PC-9 (cell line): ENCODE results near the gene MCRIP1. TPM values are rescaled to one million over a fixed set of nuclear protein-coding genes. Genes with fewer than 3 reads are reported as not detected.

ENCODE experiments used
- BruUV-seq: library from RNA; stranded (reverse); fragments of 400-500 nt; replicated peaks from 2 replicates; lab custom pipeline; 2021; lab: Mats Ljungman, UMichigan
- CTCF ChIA-PET: fragments of 300-600 bp; sonication (Branson Sonifier 250); formaldehyde crosslinking; loops from one replicate; lab custom pipeline; 2022; ENCODE audit warnings: antibody characterized with exemption; lab: Charles Lee
- POLR2A ChIA-PET: fragments of 300-600 bp; sonication (Branson Sonifier 250); formaldehyde crosslinking; loops from one replicate; lab custom pipeline; 2022; ENCODE audit warnings: antibody characterized with exemption; ENCODE audit not compliant: unreplicated experiment; lab: Charles Lee
- DNase-seq, 2 experiments: peaks; one replicate each; pipeline versions ENCODE4 v3.0.0 to v3.0.0-alpha.2; 2015 to 2022; ENCODE audit warnings: mixed read lengths in 1 of 2
- H2AFZ ChIP-seq: fragments of 200-600 bp; sonication (generic); 2 replicates; pipeline ENCODE4 v1.8.1; 2017; ENCODE audit warnings: antibody characterized with exemption
- H3F3A ChIP-seq: fragments of 200-600 bp; sonication (generic); 2 replicates; pipeline ENCODE4 v1.8.1; 2017; ENCODE audit warnings: antibody characterized with exemption, mild to moderate bottlenecking, low read depth; ENCODE audit not compliant: insufficient read depth
- H3K27ac ChIP-seq: fragments of 200-600 bp; sonication (generic); 2 replicates; pipeline ENCODE4 v1.6.1; 2016; ENCODE audit warnings: mixed run types
- H3K27me3 ChIP-seq: fragments of 200-600 bp; sonication (generic); 2 replicates; pipeline ENCODE4 v1.6.1; 2016; ENCODE audit warnings: low read depth, mixed run types; ENCODE audit not compliant: insufficient read depth
- H3K36me3 ChIP-seq: fragments of 200-600 bp; sonication (generic); 2 replicates; pipeline ENCODE4 v1.6.1; 2016; ENCODE audit warnings: low read depth, mixed run types
- H3K4me1 ChIP-seq: fragments of 200-600 bp; sonication (generic); replicated peaks from 2 replicates; pipeline ENCODE4 v1.6.1; 2016; ENCODE audit warnings: mixed run types; ENCODE audit not compliant: insufficient read depth
- H3K4me2 ChIP-seq: fragments of 200-600 bp; sonication (generic); 2 replicates; pipeline ENCODE4 v1.6.1; 2017; ENCODE audit warnings: mixed run types
- H3K4me3 ChIP-seq: fragments of 200-600 bp; sonication (generic); 2 replicates; pipeline ENCODE4 v1.6.1; 2016; ENCODE audit warnings: mixed run types
- H3K79me2 ChIP-seq: fragments of 200-600 bp; sonication (generic); 2 replicates; pipeline ENCODE4 v1.6.1; 2017; ENCODE audit warnings: low read depth, mixed run types
- H3K9me2 ChIP-seq: fragments of 200-600 bp; sonication (generic); 2 replicates; pipeline ENCODE4 v1.8.1; 2017; ENCODE audit warnings: mild to moderate bottlenecking; ENCODE audit not compliant: insufficient read depth
- H3K9me3 ChIP-seq: fragments of 200-600 bp; sonication (generic); 2 replicates; pipeline ENCODE4 v1.8.1; 2016; ENCODE audit warnings: low read depth; ENCODE audit not compliant: insufficient read depth
- H4K20me1 ChIP-seq: fragments of 200-600 bp; sonication (generic); 2 replicates; pipeline ENCODE4 v1.8.1; 2017; ENCODE audit not compliant: insufficient read depth
- CTCF ChIP-seq: fragments of 200-600 bp; sonication (generic); conservative IDR thresholded peaks from 2 replicates; pipeline ENCODE4 v1.6.1; 2017; ENCODE audit warnings: mixed run types, antibody characterized with exemption, mild to moderate bottlenecking, moderate library complexity
- EZH2 ChIP-seq: fragments of 200-600 bp; sonication (generic); IDR thresholded peaks from 2 replicates; pipeline ENCODE4 v1.8.0; 2017; ENCODE audit warnings: antibody characterized with exemption, low read depth
- intact Hi-C: fragments of 100-400 bp; cut with micrococcal nuclease; formaldehyde crosslinking; loops from one replicate; pipeline ENCODE4 v1.10.0; 2022; ENCODE audit not compliant: unreplicated experiment
- total RNA-seq: library from RNA; stranded (reverse); gene quantifications from 2 replicates; pipeline ENCODE4 v1.2.3, GENCODE V29; 2021

MCRIP1 gene
- total RNA-seq, 1 experiment from 2014 or later, result 53.8 TPM

- H3K36me3 ChIP-seq, result no peaks in the 10 kb centered on the region
- no peak overlapping the region for H3K27ac ChIP-seq
- H3K4me2 ChIP-seq, result no peak overlapping the region
- H3K4me3 ChIP-seq, result no peak overlapping the region
- no TSS peak for BruUV-seq
- DNase-seq, result no peak
- H3K9me3 ChIP-seq, result no peaks in the 10 kb centered on the region
- H3K4me1 ChIP-seq, result no peaks in the 10 kb centered on the region
- no peak overlapping the region for H2AFZ ChIP-seq
- CTCF ChIA-PET, result no interaction called here
- H3K27me3 ChIP-seq, result 0 out of 2 replicates have a peak, but pooled peaks cover 2% of the 10 kb centered on the region
- H3F3A ChIP-seq, result no peaks in the 10 kb centered on the region
- POLR2A ChIA-PET, result no interaction called here
- no peaks in the 10 kb centered on the region for H3K79me2 ChIP-seq
- TF ChIP-seq CTCF (no peak), EZH2 (no peak)
- H4K20me1 ChIP-seq, result no peaks in the 10 kb centered on the region
- no peaks in the 10 kb centered on the region for H3K9me2 ChIP-seq
- intact Hi-C loops, result no loop called here
Observed at GRCh38 chr17:81813861-81814683, 19.0 kb downstream of the MCRIP1 start.

GRCh38 chr17:81813371-81813684 lies 19.8 kb downstream of the MCRIP1 start:
- no peaks in the 10 kb centered on the region for H3F3A ChIP-seq
- no peak overlapping the region for H3K4me3 ChIP-seq
- ChIA-PET CTCF (no interaction called here), POLR2A (interaction anchor here (0.5 kb wide), 1 partner anchor 293 kb away, joined by 4 read pairs; no protein-coding TSS in a partner anchor)
- H3K27ac ChIP-seq, result no peak overlapping the region
- no peaks in the 10 kb centered on the region for H3K4me1 ChIP-seq
- no TSS peak for BruUV-seq
- H3K9me3 ChIP-seq, result no peaks in the 10 kb centered on the region
- H3K4me2 ChIP-seq, result no peak overlapping the region
- DNase-seq, result no peak
- intact Hi-C loops, result no loop called here
- no peaks in the 10 kb centered on the region for H4K20me1 ChIP-seq
- TF ChIP-seq EZH2 (no peak), CTCF (no peak)
- H2AFZ ChIP-seq, result no peak overlapping the region
- no peaks in the 10 kb centered on the region for H3K36me3 ChIP-seq
- no peaks in the 10 kb centered on the region for H3K79me2 ChIP-seq
- H3K27me3 ChIP-seq, result 0 out of 2 replicates have a peak, but pooled peaks cover 2% of the 10 kb centered on the region
- H3K9me2 ChIP-seq, result no peaks in the 10 kb centered on the region

GRCh38 chr17:81812571-81813370 lies 20.3 kb downstream of the MCRIP1 start:
- H3K4me2 ChIP-seq, result no peak overlapping the region
- ChIA-PET CTCF (no interaction called here), POLR2A (interaction anchor here (0.5 kb wide), 1 partner anchor 293 kb away, joined by 4 read pairs; no protein-coding TSS in a partner anchor)
- TF ChIP-seq CTCF (no peak), EZH2 (no peak)
- H3K4me1 ChIP-seq, result no peaks in the 10 kb centered on the region
- no peaks in the 10 kb centered on the region for H3K9me2 ChIP-seq
- H3K36me3 ChIP-seq, result no peaks in the 10 kb centered on the region
- no peak for DNase-seq
- H4K20me1 ChIP-seq, result no peaks in the 10 kb centered on the region
- peaks cover 6% of the 10 kb centered on the region; the same call in 1 of the 2 replicates for H3K27me3 ChIP-seq
- H3F3A ChIP-seq, result no peaks in the 10 kb centered on the region
- no peaks in the 10 kb centered on the region for H3K9me3 ChIP-seq
- BruUV-seq, result no TSS peak
- H3K79me2 ChIP-seq, result no peaks in the 10 kb centered on the region
- H3K27ac ChIP-seq, result no peak overlapping the region
- intact Hi-C loops, result no loop called here
- no peak overlapping the region for H3K4me3 ChIP-seq
- no peak overlapping the region for H2AFZ ChIP-seq
